GM12878 (cell line): ENCODE results near the gene CAST. TPM values are rescaled to one million over a fixed set of nuclear protein-coding genes. Genes with fewer than 3 reads are reported as not detected.

Source experiments
- ATAC-seq: fragments of 200-7000 bp; cut with Tn5 transposase; 3 replicates; pipeline ENCODE4 v1.9.1; 2020; ENCODE audit warnings: mild to moderate bottlenecking, moderate library complexity
- BruUV-seq: library from RNA; stranded (reverse); fragments of 400-500 nt; replicated peaks from 2 replicates; lab custom pipeline; 2021; lab: Mats Ljungman, UMichigan
- CTCF ChIA-PET: fragments of 300-600 bp; sonication (Branson Sonifier 250); formaldehyde crosslinking; extraction: SDS; loops from one replicate; lab custom pipeline; 2021; ENCODE audit warnings: inconsistent platforms; lab: Yijun Ruan, JAX
- POLR2A ChIA-PET: fragments of 350-600 bp; formaldehyde crosslinking; extraction: SDS; loops from one replicate; lab custom pipeline; 2021; ENCODE audit warnings: inconsistent platforms; lab: Charles Lee
- RAD21 ChIA-PET: fragments of 300-600 bp; sonication (Branson Sonifier 250); formaldehyde crosslinking; loops from one replicate; lab custom pipeline; 2023; ENCODE audit warnings: antibody characterized with exemption; ENCODE audit not compliant: unreplicated experiment; lab: Charles Lee
- SMC1A ChIA-PET: fragments of 300-600 bp; sonication (Branson Sonifier 250); formaldehyde crosslinking; loops from one replicate; lab custom pipeline; 2023; ENCODE audit not compliant: unreplicated experiment, uncharacterized antibody; lab: Charles Lee
- DNase-seq: peaks from one replicate; pipeline ENCODE4 v3.0.0-alpha.2; 2011; ENCODE audit warnings: low read depth, low spot score
- FAIRE-seq: peaks from 3 replicates; lab custom pipeline; 2011; peaks lifted over from hg19 to GRCh38; lab: Jason Lieb, UNC
- H2AFZ ChIP-seq: 2 replicates; pipeline ENCODE4 v1.6.0; 2011; ENCODE audit warnings: low read depth, low read length, control low read depth; ENCODE audit not compliant: control insufficient read depth
- H3K27ac ChIP-seq: 2 replicates; pipeline ENCODE4 v1.5.1; 2011; ENCODE audit warnings: control low read depth; ENCODE audit not compliant: control insufficient read depth, insufficient read depth
- H3K27me3 ChIP-seq, 2 experiments: replicated peaks in 1 of 2; 2 replicates each; pipeline versions ENCODE4 v1.6.0 to v1.6.1; 2011; ENCODE audit warnings: low read length in 1 of 2; ENCODE audit not compliant: control insufficient read depth in 2 of 2, insufficient read depth in 2 of 2
- H3K36me3 ChIP-seq, 2 experiments: 2 replicates each; pipeline ENCODE4 v1.5.1; 2011; ENCODE audit warnings: low read length in 1 of 2; ENCODE audit not compliant: control insufficient read depth in 2 of 2, insufficient read depth in 2 of 2
- H3K4me1 ChIP-seq: 2 replicates; pipeline ENCODE4 v1.6.1; 2011; ENCODE audit warnings: mild to moderate bottlenecking, low read length, moderate library complexity, mixed read lengths; ENCODE audit not compliant: control insufficient read depth, insufficient read depth
- H3K4me2 ChIP-seq: 2 replicates; pipeline ENCODE4 v1.6.0; 2011; ENCODE audit warnings: control low read depth; ENCODE audit not compliant: control insufficient read depth, insufficient read depth
- H3K4me3 ChIP-seq: fragments of 200-600 bp; sonication (generic); 2 replicates; pipeline ENCODE4 v1.5.1; 2016
- H3K79me2 ChIP-seq: 2 replicates; pipeline ENCODE4 v1.6.0; 2011; ENCODE audit warnings: low read length; ENCODE audit not compliant: control insufficient read depth, insufficient read depth
- H3K9ac ChIP-seq: 2 replicates; pipeline ENCODE4 v1.8.0; 2011; ENCODE audit warnings: low read length, control low read depth, mixed read lengths; ENCODE audit not compliant: control insufficient read depth, insufficient read depth
- H3K9me3 ChIP-seq: replicated peaks from 3 replicates; pipeline ENCODE4 v1.5.1; 2011; ENCODE audit warnings: mild to moderate bottlenecking, low read length; ENCODE audit not compliant: control insufficient read depth, insufficient read depth
- H4K20me1 ChIP-seq: 2 replicates; pipeline ENCODE4 v1.6.0; 2011; ENCODE audit not compliant: control insufficient read depth, insufficient read depth
- CREB1 ChIP-seq: IDR thresholded peaks from 2 replicates; pipeline ENCODE4 v1.6.1; 2012; ENCODE audit warnings: low read depth, mild to moderate bottlenecking, inconsistent platforms
- ETV6 ChIP-seq, 2 experiments: fragments of 450-650 bp in 1 of 2; IDR thresholded peaks in 1 of 2; conservative IDR thresholded peaks in 1 of 2; 2 replicates each; pipeline ENCODE4 v1.6.1; 2014; ENCODE audit warnings: antibody characterized with exemption in 1 of 2, borderline replicate concordance in 1 of 2, low read depth in 1 of 2, mild to moderate bottlenecking in 1 of 2, moderate library complexity in 1 of 2
- RAD51 ChIP-seq: fragments of 450-650 bp; IDR thresholded peaks from 2 replicates; pipeline ENCODE4 v1.6.1; 2016; ENCODE audit warnings: moderate library complexity, mild to moderate bottlenecking, inconsistent platforms
- RCOR1 ChIP-seq: conservative IDR thresholded peaks from 2 replicates; pipeline ENCODE4 v1.6.1; 2012; ENCODE audit warnings: low read depth, low read length, improper control_type of control experiment
- SREBF1 ChIP-seq: IDR thresholded peaks from 2 replicates; pipeline ENCODE4 v1.6.1; 2012; ENCODE audit warnings: mild to moderate bottlenecking, low read length
- ZBED1 ChIP-seq: IDR thresholded peaks from 2 replicates; pipeline ENCODE4 v1.6.1; 2016; ENCODE audit warnings: borderline replicate concordance
- ZNF217 ChIP-seq: fragments of 450-650 bp; IDR thresholded peaks from 2 replicates; pipeline ENCODE4 v1.6.1; 2017; ENCODE audit warnings: antibody characterized with exemption, mild to moderate bottlenecking
- WGBS: methylation state at CpG from one replicate; pipeline ENCODE4 v1.1.6; 2016; ENCODE audit warnings: low lambda C conversion rate; ENCODE audit not compliant: insufficient replicate concordance, insufficient coverage; ENCODE audit errors: missing lambda C conversion rate; 5-methylcytosine and 5-hydroxymethylcytosine counted together
- in situ Hi-C: fragments of 300-500 bp; cut with MboI; formaldehyde crosslinking; loops from 9 replicates; pipeline ENCODE4 v1.14.3; 2018; ENCODE audit warnings: mixed read lengths
- intact Hi-C: fragments of 100-400 bp; cut with micrococcal nuclease; formaldehyde crosslinking; loops from one replicate; pipeline ENCODE4 v1.14.2; 2022; ENCODE audit not compliant: unreplicated experiment
- polyA plus RNA-seq, 11 experiments: library from polyadenylated mRNA; depleted of rRNA in 4 of 11; unstranded in 6 of 11; stranded (reverse) in 5 of 11; fragments of >200 nt; fragmentation: Nextera tagmentation in 4 of 11; fragmentation: Illumina TruSeq in 1 of 11; extraction: Ambion mirVana in 4 of 11; extraction: Trizol in 1 of 11; gene quantifications; 1 replicate in 1 of 11; 2 replicates in 10 of 11; pipeline versions ENCODE4 v1.2.1 to v1.2.3, GENCODE V29; 2011 to 2016; ENCODE audit warnings: inconsistent platforms in 2 of 11, missing spikeins in 2 of 11, low read depth in 1 of 11
- total RNA-seq, 4 experiments: library from RNA; depleted of rRNA in 3 of 4; stranded (reverse); fragments of >200 nt in 3 of 4; fragmentation: Illumina TruSeq in 1 of 4; extraction: Trizol in 1 of 4; gene quantifications; 2 replicates each; pipeline versions ENCODE4 v1.2.1 to v1.2.3, GENCODE V29; 2013 to 2021

The CAST gene
- total and polyA plus RNA-seq, 10 of the 15 experiments (the other 5 are each of a cell fraction or from before 2014, with no cell fraction given) = 31.7 to 140 (median 68.5) TPM

DNA sequence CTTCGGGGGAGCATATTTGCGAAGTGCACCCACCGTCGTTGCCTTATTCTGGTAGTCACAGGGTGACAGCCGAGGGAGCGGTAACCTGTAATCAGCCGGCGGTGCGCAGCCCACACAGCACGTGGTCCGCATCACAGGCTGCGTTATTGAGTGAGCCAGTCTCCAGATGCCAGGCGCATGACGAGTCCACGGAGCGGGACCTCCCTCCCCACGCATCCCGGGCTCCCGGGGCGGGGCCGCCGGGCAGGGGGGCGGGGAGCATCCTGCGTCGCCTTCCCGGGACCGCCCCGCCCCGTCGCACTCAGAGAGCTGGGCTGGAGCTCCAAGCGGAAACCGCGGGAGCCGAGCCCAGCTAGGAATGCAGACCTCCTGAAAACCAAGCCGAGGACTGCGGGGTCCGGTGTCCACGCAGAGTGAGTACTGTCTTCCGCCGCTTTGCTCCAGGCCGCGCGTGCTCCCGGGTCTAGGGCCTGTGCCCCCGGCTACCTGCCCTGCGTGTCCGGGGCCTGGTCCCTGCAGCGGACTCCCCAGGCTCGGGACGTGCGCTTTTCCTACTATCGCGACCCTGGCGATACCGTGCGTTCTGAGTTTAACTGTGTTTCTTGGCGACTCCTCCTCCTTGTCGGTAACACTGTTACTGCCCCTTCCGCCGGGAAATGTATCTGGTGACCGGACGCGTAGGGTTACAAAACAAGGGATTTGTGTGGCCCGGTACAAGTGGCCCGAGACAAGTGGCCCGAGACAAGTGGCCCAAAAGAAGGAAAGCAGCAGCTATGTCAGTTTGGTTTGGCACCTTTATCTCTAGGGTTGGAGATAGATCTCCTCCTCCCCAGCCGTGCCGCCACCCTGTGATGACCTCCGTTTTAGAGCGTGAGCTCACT lies 40.6 kb downstream of the CAST start (continued):
- peak; percentile 94; the same call in 1 of the 2 replicates for TF ChIP-seq ZBED1
- TF ChIP-seq, all 136 proteins: peak for 29

DNA sequence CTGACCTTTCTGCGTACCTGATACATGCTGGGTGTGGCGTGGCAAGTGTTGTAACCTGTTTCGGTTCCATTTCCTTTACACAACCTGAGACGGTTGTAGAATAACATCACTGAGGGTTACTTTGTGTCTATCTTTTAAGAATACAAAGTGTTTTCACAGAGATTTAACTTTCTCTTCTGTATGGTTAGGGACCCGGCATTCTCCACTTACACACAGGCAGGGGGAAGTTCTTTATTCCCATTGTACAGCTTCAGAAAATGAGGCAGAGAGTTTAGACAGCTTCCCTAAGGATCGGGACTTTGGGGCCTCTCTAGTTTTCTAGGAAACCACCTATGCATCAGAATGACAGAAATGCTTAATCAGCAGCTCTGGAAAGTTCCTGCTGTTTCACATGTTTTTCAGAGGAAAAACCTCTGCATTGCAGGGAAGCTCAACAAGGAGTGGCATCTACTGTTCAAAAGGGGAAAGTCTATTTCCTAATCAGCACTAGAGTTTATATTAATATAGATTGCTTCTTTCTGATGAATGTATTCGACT lies 41.3 kb downstream of the CAST start:
- H3K4me2 ChIP-seq = peak overlapping the region; percentile 97
- peak overlapping the region; percentile 78 for H3K4me3 ChIP-seq
- RAD21 ChIA-PET = interaction anchor here (0.5 to 3.1 kb wide), 6 partner anchors 11 to 403 kb away, joined by 3 to 14 read pairs (median 4); partner anchors contain the start of gene CAST
- BruUV-seq = no TSS peak
- peak overlapping the region; percentile 85 for H2AFZ ChIP-seq
- peak; percentile 82 for TF ChIP-seq CREB1
- TF ChIP-seq RAD51 = no peak
- TF ChIP-seq ZNF217 = no peak
- TF ChIP-seq RCOR1 = no peak
- no peak for TF ChIP-seq SREBF1
- TF ChIP-seq ETV6 (conservative IDR thresholded peaks at IDR 0.05 in 1 of 2, IDR thresholded peaks at IDR 0.05 in 1 of 2; ENCODE audit: borderline replicate concordance in 1 of 2, low read depth in 1 of 2) = no peak; a peak in 1 of 4 replicates
- SMC1A ChIA-PET = interaction anchor here (0.7 to 1.3 kb wide), 7 partner anchors 11 to 393 kb away, joined by 3 to 8 read pairs (median 3); no protein-coding TSS in a partner anchor
- no peaks in the 10 kb centered on the region for H3K36me3 ChIP-seq
- CTCF ChIA-PET = interaction anchor here (0.8 to 4.7 kb wide), 5 partner anchors 11 to 91 kb away, joined by 3 to 16 read pairs (median 3); no protein-coding TSS in a partner anchor
- POLR2A ChIA-PET = interaction anchor here (0.6 to 0.7 kb wide), 2 partner anchors 214 to 258 kb away, joined by 3 read pairs; no protein-coding TSS in a partner anchor
- ATAC-seq = peak; percentile 89
- no peaks in the 10 kb centered on the region for H3K9me3 ChIP-seq
- FAIRE-seq = peak; percentile 92
- in situ Hi-C loops (no loop called here), intact Hi-C loops (no loop called here)
- no peaks in the 10 kb centered on the region; the same call in none of the 2 replicates for H3K79me2 ChIP-seq
- 12% methylated on average over 7 of the region's 7 CpGs for WGBS
- no peaks in the 10 kb centered on the region for H4K20me1 ChIP-seq
- H3K9ac ChIP-seq = peak overlapping the region; percentile 36; the same call in 1 of the 2 replicates
- peaks cover 8% of the 10 kb centered on the region; the same call in 1 of the 2 replicates for H3K4me1 ChIP-seq
- no peak for DNase-seq
- peak overlapping the region; percentile 38; the same call in 1 of the 2 replicates for H3K27ac ChIP-seq
- H3K27me3 ChIP-seq = no peaks in the 10 kb centered on the region
